Stimulated activated CD8-positive, alpha-beta memory T cell treated with anti-CD3 and anti-CD28 coated beads, Interleukin-2, amount 100 ng/mL, for 48 hours (primary cell): ENCODE data around the gene OGA.

Experiments
- DNase-seq, 2 donors: peaks; one replicate each; pipeline ENCODE4 v3.0.0-alpha.2; 2020; ENCODE audit warnings: low read depth in 2 of 2

The OGA gene

DNA sequence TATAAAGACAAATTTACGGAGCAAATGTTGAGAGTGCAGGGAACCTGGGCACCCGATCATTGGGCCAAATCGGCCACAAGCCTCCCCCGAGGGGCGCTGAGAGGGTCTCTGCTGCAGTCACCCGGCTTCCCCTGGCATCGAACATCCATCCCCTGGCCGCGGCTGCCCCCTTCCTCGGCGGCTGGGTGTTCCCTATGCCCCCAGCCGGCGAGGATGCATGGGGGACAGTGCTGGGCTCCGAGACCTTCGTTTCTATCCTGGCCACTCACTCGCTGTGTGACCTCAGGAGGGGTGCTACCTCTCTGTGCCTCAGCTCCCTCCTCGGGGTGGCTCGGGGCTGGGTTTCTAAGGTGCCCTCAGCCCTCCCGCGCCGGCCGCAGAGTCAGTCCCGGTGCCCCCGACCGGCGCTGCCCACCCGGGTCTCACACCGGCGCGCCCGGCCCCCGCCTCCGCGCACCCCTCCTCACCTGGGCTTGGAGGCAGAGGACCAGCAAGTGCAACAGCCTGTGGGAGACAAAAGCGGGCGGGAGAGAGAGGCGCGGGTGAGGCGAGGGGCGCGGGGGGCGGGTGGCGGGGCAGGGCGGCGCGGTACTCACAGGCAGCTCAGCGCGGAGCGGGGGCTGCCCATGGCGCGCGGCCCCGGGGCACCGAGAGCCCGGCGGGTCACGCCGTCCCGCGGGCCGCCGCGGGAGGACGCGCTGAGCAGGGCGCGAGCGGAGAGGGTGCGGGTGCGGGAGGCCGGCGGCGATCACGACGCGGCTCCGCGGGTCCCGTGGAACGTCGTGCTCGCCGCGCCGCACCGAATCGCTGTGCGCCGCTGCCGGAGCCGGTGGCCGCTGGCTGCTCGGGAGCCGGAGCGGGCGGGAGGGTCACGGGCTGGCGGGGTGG is 42.7 kb downstream of the OGA start, which contains the start of gene FGF8:
Gene FGF8, minus strand, starts transcription at position 842 of the 888 bp plus-strand sequence. Its CDS starts 214 bp downstream, at position 628.
- DNase-seq = no peak

GRCh38 chr10:101774589-101775272 is 43.5 kb downstream of the OGA start:
- no peak for DNase-seq

DNA sequence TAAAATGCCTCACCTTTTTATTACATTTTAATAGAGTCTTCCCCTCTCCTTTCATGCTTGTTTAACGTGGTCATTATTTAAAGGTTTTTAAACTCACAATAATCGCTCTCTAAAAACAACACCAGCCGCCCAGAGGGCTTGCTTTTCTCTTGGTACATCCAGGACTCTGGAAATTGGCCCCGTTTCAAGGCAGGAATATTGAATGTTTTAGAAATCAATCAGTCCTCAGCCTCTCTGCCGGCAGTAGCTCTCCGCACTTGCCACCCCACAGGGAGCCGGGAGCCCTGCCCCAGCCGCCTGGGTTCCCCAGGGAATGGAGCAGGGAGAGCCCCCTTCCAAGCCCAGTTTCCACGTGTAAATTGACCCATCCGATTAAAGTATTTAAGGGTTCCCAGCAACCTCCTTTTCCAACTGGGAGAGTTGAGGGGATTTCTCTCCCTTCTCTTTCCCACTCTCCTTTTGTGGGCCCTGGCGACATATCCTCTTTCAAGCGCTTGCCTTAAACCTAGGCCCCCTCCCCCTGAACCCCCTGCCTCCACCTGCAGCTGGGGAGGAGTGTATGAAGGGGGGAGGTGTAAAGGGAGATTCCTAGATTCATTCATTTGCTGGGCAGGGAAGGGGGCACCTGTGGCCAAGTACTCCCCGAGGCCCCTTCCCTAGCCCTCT is 44.2 kb downstream of the OGA start:
- DNase-seq = no peak

GRCh38 chr10:101772895-101773761 is 45.1 kb downstream of the OGA start:
- no peak for DNase-seq

GRCh38 chr10:101772017-101772894 is 46.0 kb downstream of the OGA start:
- no peak for DNase-seq

DNA sequence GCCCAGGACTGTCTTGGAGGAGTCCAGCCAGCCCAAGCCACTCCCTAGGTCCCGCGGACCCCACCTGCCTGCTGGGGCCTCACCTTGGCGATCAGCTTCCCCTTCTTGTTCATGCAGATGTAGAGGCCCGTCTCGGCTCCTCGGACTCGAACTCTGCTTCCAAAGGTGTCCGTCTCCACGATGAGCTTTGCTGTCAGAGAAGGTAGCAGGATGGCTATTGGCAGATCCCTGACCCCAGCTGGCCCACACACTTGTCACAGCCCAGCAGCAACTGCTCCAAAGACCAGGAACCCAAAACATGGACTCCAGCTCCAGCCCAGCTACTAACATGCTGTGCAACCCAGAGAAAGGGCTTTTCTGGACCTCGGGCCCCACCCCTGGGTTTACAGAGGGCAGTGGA is 46.9 kb downstream of the OGA start:
- no peak for DNase-seq

GRCh38 chr10:101770331-101771215 is 47.7 kb downstream of the OGA start:
- DNase-seq = no peak

DNA sequence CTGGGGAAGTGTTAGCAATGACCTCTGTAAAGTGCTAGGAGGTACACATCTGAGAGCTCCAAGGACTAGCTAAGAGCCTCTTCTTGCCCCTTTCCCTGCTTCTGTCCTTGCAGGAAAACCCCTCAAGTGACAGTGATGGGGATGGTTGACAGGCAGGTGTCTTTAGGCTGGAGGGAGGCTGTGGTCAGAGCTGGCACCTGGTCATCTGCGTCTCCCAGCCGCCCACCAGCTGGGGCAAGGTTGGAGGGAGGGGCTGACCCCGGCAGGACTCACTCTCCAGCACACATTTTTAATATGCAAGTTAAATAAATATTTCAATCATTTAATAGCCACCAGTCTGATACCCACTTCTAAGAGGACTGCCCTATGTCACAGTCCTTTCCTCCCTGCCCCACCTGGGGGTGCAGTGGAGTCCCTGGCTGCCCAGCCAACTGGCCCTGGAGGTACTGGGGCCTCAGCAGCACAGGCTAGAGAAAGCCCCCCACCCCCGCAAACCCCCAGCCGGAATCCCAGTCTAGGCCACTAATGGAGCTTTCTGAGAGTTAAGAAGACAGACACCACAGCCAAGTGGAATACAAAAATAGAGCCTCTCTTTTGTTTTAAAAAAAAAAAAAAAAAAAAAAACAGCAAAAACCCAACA is 48.6 kb downstream of the OGA start:
- DNase-seq = no peak

GRCh38 chr10:101768791-101769170 is 49.5 kb downstream of the OGA start:
- no peak for DNase-seq

- DNase-seq = no peak
Measured at GRCh38 chr10:101767966-101768790, 50.1 kb downstream of the OGA start.

- DNase-seq = no peak
Measured at GRCh38 chr10:101767600-101767945, 50.7 kb downstream of the OGA start.

DNA sequence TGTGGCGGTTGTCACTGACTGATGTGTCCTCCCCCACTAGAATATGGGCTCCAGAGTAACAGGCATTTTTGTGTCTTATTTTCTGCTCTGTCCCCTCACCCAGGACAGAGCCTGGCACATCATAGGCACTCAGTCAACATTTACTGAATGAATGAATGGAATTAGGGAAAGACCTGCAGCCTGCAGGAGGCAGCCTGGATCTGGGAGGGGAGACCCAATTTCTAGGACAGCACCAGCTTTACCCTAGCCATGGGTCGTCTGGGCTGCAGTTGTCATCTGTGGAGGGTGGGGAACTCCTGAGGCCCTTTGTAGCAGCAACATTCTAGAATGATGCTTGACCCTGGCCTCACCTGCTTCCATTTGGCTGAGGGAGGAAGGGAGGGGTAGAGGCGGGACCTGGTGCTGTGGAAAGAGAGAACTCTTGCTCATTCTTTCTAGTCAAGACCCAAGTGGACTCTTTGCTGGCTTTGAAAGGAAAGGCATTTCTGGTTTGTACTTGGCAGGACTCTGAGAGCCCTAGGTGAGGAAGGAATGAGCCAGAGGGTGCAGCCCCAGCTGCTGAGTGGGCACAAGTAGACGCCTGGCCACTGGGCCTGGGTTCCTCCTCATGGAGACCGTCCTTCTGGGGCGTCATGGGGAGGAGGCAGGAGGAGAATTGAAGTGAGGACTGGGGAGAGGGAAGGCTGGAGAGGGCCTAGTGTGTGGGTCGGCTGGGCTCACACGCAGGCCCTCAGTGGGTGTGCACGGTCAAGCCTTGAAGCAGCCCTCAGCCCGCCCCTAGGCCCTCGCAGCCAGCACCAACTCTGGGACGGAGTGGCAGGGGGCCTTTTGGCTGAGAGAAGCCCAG is 51.3 kb downstream of the OGA start:
- DNase-seq = no peak

- DNase-seq = no peak
Measured at GRCh38 chr10:101766306-101766705, 51.9 kb downstream of the OGA start.

DNA sequence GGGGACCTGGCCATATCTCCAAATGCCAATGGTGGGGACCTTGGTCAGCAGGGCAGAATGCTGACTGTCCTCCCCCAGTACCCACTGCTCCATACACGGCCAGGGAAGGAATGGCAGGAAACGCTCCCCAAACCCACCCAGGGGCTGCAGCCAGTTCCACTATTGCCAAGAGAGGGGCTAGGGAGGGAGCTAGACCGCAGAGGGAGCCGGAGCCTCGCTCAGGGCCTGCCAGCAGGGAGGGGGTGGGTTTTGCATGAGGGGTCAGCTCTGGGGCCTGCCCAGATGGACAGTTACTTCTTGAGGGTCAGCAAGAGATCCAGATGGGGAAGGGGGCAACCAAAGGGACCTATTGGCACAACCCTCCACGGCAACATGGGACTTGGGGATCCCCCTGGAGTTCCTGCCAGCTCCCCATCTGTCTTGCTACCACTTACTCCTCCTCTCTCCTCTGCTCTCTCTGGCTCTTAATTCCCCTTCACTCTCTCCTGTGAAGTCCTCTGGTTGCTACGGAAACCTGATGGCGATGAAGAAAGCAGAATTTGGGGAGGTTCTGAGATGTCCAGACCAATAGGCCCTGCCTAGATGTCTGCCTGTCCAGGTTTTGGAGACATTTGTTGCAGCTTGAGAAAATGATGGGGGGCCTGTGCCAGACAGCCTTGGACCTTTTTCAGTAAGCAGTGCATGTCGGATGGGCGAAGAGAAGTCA is 55.0 kb downstream of the OGA start:
- DNase-seq = no peak

DNA sequence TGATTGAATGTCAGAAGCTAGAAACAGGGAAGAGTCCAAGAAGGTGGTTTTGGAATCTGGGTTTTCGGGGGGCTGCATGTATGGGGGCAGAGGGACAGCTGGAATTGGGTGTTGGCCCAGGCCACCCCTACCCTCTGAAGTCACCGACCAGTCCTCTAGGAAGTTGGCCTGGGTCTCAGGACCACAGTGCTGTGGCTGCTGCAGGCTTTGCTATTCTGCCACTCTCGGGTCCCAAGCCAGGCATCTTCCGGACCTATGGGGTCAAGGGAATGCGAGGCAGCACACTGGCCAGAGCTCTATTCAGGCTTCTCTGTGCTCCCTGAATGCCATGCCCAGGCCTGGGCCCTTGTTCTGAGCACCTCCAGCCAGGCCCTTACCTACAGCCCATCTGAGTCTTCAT is 55.5 kb downstream of the OGA start:
- DNase-seq = no peak

DNA sequence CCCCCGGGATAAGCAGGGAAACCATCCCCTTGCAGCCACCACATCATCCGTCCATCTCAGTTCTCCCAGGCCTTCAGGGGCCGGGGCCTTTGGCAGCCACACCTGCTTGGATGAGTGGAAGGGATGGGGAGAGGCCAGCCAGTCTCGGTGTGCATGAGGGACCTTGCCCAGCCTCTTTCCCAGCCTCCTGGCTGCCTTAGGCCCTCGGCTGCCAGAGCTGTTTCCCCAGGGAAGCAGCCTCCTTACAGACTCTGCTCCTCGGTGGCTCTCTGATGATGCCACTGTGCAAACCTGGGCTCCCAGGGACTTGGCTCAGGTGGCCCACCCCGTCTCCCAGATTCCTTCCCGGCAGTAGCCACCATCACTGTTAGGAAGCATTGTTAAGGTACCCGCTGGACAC is 57.0 kb downstream of the OGA start:
- DNase-seq = no peak

DNA sequence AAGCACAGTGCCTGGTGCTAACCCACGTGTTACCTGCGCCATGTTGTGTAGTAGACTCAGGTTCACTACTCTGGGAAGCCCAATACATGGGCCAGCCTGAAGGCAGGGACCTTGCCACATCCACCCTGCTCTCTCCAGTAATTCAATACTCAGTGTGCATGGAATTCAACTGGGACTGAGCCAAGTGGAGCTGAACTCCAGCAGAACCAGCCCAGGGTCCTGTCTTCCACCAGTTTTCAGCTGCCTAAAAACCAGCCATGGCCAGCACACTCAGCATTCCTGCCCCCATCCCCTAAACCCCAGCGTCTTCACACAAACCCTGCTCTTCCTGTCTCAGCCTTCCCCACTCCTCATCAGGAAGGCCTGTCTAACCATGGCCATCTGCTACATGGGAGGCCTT is 57.7 kb downstream of the OGA start:
- DNase-seq = no peak
